Osteocyte (in vitro differentiated cells): ENCODE results near the gene GNG13. TPM values are rescaled to one million over a fixed set of nuclear protein-coding genes. Genes with fewer than 3 reads are reported as not detected.

Experiments used
- DNase-seq: peaks from one replicate; pipeline ENCODE4 v3.0.0; 2021; ENCODE audit warnings: mixed read lengths; ENCODE audit not compliant: unreplicated experiment; ENCODE audit errors: extremely low spot score
- H3K27ac Mint-ChIP-seq: one replicate; pipeline ENCODE4 v1.8.0; 2021; ENCODE audit warnings: mild to moderate bottlenecking, mixed read lengths; ENCODE audit not compliant: unreplicated experiment
- H3K27me3 Mint-ChIP-seq: one replicate; pipeline ENCODE4 v1.8.0; 2021; ENCODE audit warnings: mixed read lengths; ENCODE audit not compliant: unreplicated experiment
- H3K36me3 Mint-ChIP-seq: one replicate; pipeline ENCODE4 v1.8.0; 2021; ENCODE audit warnings: mixed read lengths; ENCODE audit not compliant: unreplicated experiment
- H3K4me1 Mint-ChIP-seq: one replicate; pipeline ENCODE4 v1.8.0; 2021; ENCODE audit warnings: mixed read lengths; ENCODE audit not compliant: unreplicated experiment
- H3K4me3 Mint-ChIP-seq: one replicate; pipeline ENCODE4 v1.8.0; 2021; ENCODE audit warnings: mild to moderate bottlenecking, moderate library complexity, mixed read lengths; ENCODE audit not compliant: unreplicated experiment
- H3K9me3 Mint-ChIP-seq: one replicate; pipeline ENCODE4 v1.8.0; 2021; ENCODE audit warnings: mixed read lengths; ENCODE audit not compliant: unreplicated experiment
- long read RNA-seq: library from polyadenylated mRNA; unstranded; transcript quantifications from one replicate; pipeline ENCODE4 v2.0.0, GENCODE V29; 2021
- total RNA-seq: library from RNA; stranded (reverse); gene quantifications from 2 replicates; pipeline ENCODE4 v1.2.1, GENCODE V29; 2021
- TF ChIP-seq, protein P1 (sequence below): fragments of 200-600 bp; sonication (generic); IDR thresholded peaks from 2 replicates; pipeline ENCODE4 v1.5.0; 2021; ENCODE audit warnings: antibody characterized with exemption, mild to moderate bottlenecking, moderate library complexity

The GNG13 gene, protein sequence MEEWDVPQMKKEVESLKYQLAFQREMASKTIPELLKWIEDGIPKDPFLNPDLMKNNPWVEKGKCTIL
- total RNA-seq: not detected in 2 replicates
- long read RNA-seq: 0 reads

DNA sequence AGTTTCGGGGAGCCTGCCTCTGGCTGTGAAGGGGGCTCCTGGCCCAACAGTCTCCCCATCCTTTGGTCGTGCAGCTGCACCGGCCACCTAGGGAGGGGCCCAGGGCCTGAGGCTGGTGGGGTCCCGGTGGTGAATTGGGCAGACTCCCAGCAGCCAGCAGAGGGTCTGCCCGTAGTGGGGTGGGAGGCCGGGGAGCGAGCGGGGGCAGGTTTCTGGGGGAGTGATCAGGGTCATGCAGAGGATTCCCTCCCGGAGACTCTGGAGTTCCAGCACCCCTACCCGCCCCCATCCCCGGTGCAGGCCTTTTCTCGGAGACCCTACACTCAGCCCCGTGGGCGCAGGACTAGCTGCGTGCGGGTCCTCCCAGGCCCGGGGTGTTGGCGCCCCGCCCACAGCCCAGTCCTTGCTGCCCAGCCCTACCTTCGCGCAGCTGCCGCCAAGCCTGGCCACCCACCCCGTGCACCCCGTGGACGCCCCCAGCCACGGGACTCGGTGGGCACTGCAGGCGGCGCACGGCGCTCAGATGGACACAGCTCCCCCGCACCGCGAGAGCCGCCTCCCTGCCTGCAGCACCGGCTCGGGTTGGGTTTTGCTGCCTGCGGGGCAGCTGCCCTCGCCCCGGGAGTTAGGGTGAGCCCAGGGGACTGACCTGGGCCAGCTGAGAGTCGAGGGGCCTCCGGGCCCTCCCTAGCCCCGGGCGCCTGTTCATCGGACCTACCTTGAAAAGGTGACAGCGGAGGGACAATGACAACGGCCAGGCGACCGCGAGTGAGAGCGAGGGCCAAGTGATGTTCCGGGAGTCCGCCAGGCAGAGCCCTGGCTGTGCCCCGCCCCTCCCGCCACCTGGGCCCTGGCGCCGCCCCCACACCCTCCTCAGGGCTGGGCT is at the start of gene GNG13:
Gene GNG13 (minus strand): TSS at position 787 of the 886 bp plus-strand sequence. CDS start 1,657 bp downstream, outside the sequence.
- H3K4me1 Mint-ChIP-seq: no peaks in the 10 kb centered on the region
- no peaks in the 10 kb centered on the region for H3K9me3 Mint-ChIP-seq
- H3K27me3 Mint-ChIP-seq: no peaks in the 10 kb centered on the region
- no peak within 1 kb of the TSS for H3K27ac Mint-ChIP-seq
- TF ChIP-seq, protein P1, sequence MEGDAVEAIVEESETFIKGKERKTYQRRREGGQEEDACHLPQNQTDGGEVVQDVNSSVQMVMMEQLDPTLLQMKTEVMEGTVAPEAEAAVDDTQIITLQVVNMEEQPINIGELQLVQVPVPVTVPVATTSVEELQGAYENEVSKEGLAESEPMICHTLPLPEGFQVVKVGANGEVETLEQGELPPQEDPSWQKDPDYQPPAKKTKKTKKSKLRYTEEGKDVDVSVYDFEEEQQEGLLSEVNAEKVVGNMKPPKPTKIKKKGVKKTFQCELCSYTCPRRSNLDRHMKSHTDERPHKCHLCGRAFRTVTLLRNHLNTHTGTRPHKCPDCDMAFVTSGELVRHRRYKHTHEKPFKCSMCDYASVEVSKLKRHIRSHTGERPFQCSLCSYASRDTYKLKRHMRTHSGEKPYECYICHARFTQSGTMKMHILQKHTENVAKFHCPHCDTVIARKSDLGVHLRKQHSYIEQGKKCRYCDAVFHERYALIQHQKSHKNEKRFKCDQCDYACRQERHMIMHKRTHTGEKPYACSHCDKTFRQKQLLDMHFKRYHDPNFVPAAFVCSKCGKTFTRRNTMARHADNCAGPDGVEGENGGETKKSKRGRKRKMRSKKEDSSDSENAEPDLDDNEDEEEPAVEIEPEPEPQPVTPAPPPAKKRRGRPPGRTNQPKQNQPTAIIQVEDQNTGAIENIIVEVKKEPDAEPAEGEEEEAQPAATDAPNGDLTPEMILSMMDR: no peak
- no peak for DNase-seq
- no peak within 1 kb of the TSS for H3K4me3 Mint-ChIP-seq
- no peaks in the 10 kb centered on the region for H3K36me3 Mint-ChIP-seq

DNA sequence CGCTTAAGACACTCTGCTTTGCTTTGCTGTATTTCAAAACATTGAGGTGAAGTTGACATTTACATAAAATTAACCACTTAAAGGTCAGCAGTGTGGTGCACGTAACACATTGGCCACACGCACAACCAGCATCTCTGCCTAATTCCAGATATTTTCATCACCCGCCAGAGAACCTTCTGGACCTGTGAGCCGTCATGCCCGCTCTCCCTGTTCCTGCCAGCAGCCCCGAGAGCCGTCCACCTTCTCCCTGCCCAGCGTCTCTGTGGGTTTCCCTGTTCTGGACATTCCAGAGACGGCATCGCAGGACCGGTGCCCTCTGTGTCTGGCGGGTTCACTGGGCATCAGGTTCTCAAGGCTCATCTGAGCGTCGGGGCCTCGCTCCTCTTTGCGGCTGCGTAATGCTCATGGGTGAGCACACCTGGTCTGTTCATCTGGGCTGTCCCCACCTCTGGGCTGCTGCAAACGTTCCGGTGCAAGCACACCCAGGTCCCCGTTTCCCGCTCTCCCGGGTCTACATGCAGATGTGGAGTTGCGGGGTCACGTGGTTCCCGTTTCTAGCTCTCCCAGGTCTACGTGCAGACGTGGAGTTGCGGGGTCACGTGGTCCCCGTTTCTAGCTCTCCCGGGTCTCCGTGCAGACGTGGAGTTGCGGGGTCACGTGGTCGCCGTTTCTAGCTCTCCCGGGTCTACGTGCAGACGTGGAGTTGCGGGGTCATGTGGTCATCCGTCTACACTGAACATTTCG is 48.1 kb upstream of the GNG13 start:
- Mint-ChIP-seq H3K9me3 (peaks cover 16% of the 10 kb centered on the region), H3K4me1 (no peaks in the 10 kb centered on the region), H3K27ac (no peak overlapping the region), H3K4me3 (no peak overlapping the region), H3K27me3 (no peaks in the 10 kb centered on the region), H3K36me3 (peaks cover 1% of the 10 kb centered on the region)
- TF ChIP-seq, protein P1: no peak
- DNase-seq: no peak

DNA sequence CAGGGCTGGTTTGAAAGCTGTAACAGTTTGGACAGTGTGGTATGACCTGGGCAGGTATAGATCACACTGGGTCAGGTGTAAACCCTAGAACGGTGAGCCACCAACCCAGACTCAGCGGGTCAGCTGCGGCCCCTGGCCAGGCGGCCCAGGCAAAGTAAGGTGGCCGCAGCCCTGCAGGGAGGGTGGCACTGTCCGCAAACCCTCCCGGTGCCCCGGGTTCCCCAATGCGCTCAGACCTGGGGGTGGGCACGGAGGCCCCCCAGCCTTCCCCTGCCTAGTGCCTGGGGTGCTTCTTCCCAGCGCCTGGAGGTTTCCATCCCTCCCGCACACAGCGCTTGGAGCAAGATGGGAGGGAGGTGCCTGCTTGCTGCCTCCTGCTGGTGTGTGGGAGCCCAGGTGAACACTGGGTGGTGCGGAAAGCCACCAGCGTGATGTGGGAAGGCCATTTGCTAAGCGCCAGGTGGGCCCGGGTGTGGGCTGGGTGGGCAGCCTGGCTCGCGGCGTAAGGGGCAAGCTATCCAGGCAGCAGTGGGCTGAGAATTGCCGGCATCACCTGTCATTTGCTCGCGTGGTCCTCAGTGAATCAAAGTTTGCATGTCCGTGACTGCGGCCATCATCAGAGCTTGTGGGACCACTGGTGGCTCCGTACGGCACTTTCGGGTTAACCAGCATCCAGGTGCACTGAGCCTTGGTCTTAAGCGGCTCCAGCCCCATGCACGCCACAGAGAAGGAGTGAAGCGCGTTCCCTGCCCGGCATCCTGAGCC is 47.3 kb upstream of the GNG13 start:
- TF ChIP-seq, protein P1: no peak
- no peaks in the 10 kb centered on the region for H3K27me3 Mint-ChIP-seq
- H3K9me3 Mint-ChIP-seq: peaks cover 16% of the 10 kb centered on the region
- DNase-seq: no peak
- no peak overlapping the region for H3K27ac Mint-ChIP-seq
- H3K4me3 Mint-ChIP-seq: no peak overlapping the region
- no peaks in the 10 kb centered on the region for H3K36me3 Mint-ChIP-seq
- no peaks in the 10 kb centered on the region for H3K4me1 Mint-ChIP-seq

DNA sequence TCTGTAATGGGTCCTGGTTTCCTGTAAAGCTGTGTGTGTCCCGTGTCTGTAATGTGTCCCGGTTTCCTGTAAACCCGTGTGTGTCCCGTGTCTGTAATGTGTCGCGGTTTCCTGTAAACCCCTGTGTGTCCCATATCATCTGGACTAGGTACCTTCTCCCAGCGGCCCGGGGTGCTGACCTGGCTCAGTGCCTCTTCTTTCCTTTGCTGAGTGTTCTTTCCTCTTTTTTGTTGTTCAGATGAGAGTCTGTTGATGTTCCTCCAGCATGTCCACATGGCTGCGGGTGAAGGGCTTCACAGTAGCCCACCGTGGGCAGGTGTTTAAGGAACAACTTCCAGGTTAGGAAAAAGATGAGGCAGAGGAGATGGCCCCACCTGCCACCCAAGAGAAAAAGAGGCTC is 46.6 kb upstream of the GNG13 start:
- Mint-ChIP-seq H3K27ac (no peak overlapping the region), H3K27me3 (no peaks in the 10 kb centered on the region), H3K9me3 (peaks cover 16% of the 10 kb centered on the region), H3K36me3 (no peaks in the 10 kb centered on the region), H3K4me3 (no peak overlapping the region), H3K4me1 (no peaks in the 10 kb centered on the region)
- TF ChIP-seq, protein P1: no peak
- DNase-seq: no peak
